ENCODE data around the gene ZYG11A. TPM values are rescaled to one million over a fixed set of nuclear protein-coding genes. Genes with fewer than 3 reads are reported as not detected.

ZYG11A gene
- polyA plus RNA-seq, 1 experiment = 0.94 TPM

- no peaks in the 10 kb centered on the region for H3K27me3 ChIP-seq (ENCODE audit: control insufficient read depth, insufficient read depth, low read length)
- ChIA-PET CTCF (no interaction called here), POLR2A (no interaction called here)
- no peak for DNase-seq (ENCODE audit: low read depth)
- H3K36me3 ChIP-seq (ENCODE audit: control insufficient read depth, insufficient read depth, low read length) = no peaks in the 10 kb centered on the region
- H3K4me3 ChIP-seq (ENCODE audit: low read depth, low read length) = no peak overlapping the region
- no peak for TF ChIP-seq CTCF (IDR thresholded peaks at IDR 0.05; ENCODE audit: insufficient read depth, low read depth, low read length)
Observed at GRCh38 chr1:52848423-52848822, 5.9 kb downstream of the ZYG11A start.

GRCh38 chr1:52850951-52851350 lies 8.4 kb downstream of the ZYG11A start:
- no peaks in the 10 kb centered on the region for H3K36me3 ChIP-seq (ENCODE audit: control insufficient read depth, insufficient read depth, low read length)
- CTCF ChIA-PET = interaction anchor here (0.6 to 0.8 kb wide), 3 partner anchors 10 to 46 kb away, joined by 3 to 4 read pairs (median 3); no protein-coding TSS in a partner anchor
- H3K27me3 ChIP-seq (ENCODE audit: control insufficient read depth, insufficient read depth, low read length) = no peaks in the 10 kb centered on the region
- no peak overlapping the region for H3K4me3 ChIP-seq (ENCODE audit: low read depth, low read length)
- TF ChIP-seq CTCF (IDR thresholded peaks at IDR 0.05; ENCODE audit: insufficient read depth, low read depth, low read length) = no peak
- no peak for DNase-seq (ENCODE audit: low read depth)
- POLR2A ChIA-PET = no interaction called here

- TF ChIP-seq CTCF (IDR thresholded peaks at IDR 0.05; ENCODE audit: insufficient read depth, low read depth, low read length) = no peak
- ChIA-PET POLR2A (interaction anchor here (0.7 kb wide), 1 partner anchor 10 kb away, joined by 4 read pairs; the partner anchor contains the start of gene ZYG11A), CTCF (no interaction called here)
- DNase-seq (ENCODE audit: low read depth) = no peak
- Histone ChIP-seq H3K27me3 (ENCODE audit: control insufficient read depth, insufficient read depth, low read length) (no peaks in the 10 kb centered on the region), H3K36me3 (ENCODE audit: control insufficient read depth, insufficient read depth, low read length) (no peaks in the 10 kb centered on the region), H3K4me3 (ENCODE audit: low read depth, low read length) (no peak overlapping the region)
Observed at GRCh38 chr1:52852854-52853253, 10.3 kb downstream of the ZYG11A start.

- Histone ChIP-seq H3K27me3 (ENCODE audit: control insufficient read depth, insufficient read depth, low read length) (no peaks in the 10 kb centered on the region), H3K36me3 (ENCODE audit: control insufficient read depth, insufficient read depth, low read length) (no peaks in the 10 kb centered on the region), H3K4me3 (ENCODE audit: low read depth, low read length) (no peak overlapping the region)
- DNase-seq (ENCODE audit: low read depth) = no peak
- ChIA-PET CTCF (no interaction called here), POLR2A (no interaction called here)
- no peak for TF ChIP-seq CTCF (IDR thresholded peaks at IDR 0.05; ENCODE audit: insufficient read depth, low read depth, low read length)
Observed at GRCh38 chr1:52855584-52855983, 13.0 kb downstream of the ZYG11A start.

- H3K4me3 ChIP-seq (ENCODE audit: low read depth, low read length) = no peak overlapping the region
- POLR2A ChIA-PET = no interaction called here
- CTCF ChIA-PET = no interaction called here
Observed at GRCh38 chr1:52856026-52856425, 13.5 kb downstream of the ZYG11A start.

More at GRCh38 chr1:52856026-52856425, 13.5 kb downstream of the ZYG11A start:
- H3K36me3 ChIP-seq (ENCODE audit: control insufficient read depth, insufficient read depth, low read length) = no peaks in the 10 kb centered on the region
- DNase-seq (ENCODE audit: low read depth) = no peak
- TF ChIP-seq CTCF (IDR thresholded peaks at IDR 0.05; ENCODE audit: insufficient read depth, low read depth, low read length) = no peak
- no peaks in the 10 kb centered on the region for H3K27me3 ChIP-seq (ENCODE audit: control insufficient read depth, insufficient read depth, low read length)
